HEK293 (cell line): Measurements from ENCODE around the gene MSMO1.

Source experiments
- CTCF ChIA-PET: fragments of 350-600 bp; formaldehyde crosslinking; extraction: SDS; loops from one replicate; lab custom pipeline; 2021; ENCODE audit warnings: antibody characterized with exemption; lab: Yijun Ruan, JAX
- POLR2A ChIA-PET: fragments of 300-600 bp; formaldehyde crosslinking; extraction: SDS; loops from one replicate; lab custom pipeline; 2020; ENCODE audit warnings: antibody characterized with exemption, inconsistent platforms; lab: Yijun Ruan, JAX
- H3K27ac ChIP-seq: fragments of 200-500 bp; sonication (Bioruptor generic); 2 replicates; pipeline ENCODE4 v1.5.1; 2014; ENCODE audit warnings: low read depth, low read length, control low read depth, inconsistent platforms; ENCODE audit errors: extremely low read depth
- H3K36me3 ChIP-seq, 2 experiments: fragments of 200-500 bp in 1 of 2; sonication (Bioruptor generic) in 1 of 2; 1 replicate in 1 of 2; 2 replicates in 1 of 2; pipeline ENCODE4 v1.5.1; 2014 to 2017; ENCODE audit warnings: inconsistent platforms in 2 of 2, low read length in 2 of 2; ENCODE audit not compliant: control insufficient read depth in 2 of 2, insufficient read depth in 1 of 2
- H3K4me1 ChIP-seq: fragments of 200-500 bp; sonication (Bioruptor generic); 2 replicates; pipeline ENCODE4 v1.5.1; 2014; ENCODE audit warnings: mild to moderate bottlenecking, low read length, inconsistent platforms; ENCODE audit not compliant: control insufficient read depth, insufficient read depth
- H3K4me3 ChIP-seq: 2 replicates; pipeline ENCODE4 v1.5.1; 2011; ENCODE audit warnings: low read depth, mild to moderate bottlenecking, control low read depth, low read length, moderate library complexity
- H3K9me3 ChIP-seq: fragments of 200-500 bp; sonication (Bioruptor generic); 2 replicates; pipeline ENCODE4 v1.5.1; 2014; ENCODE audit warnings: low read depth, low read length, inconsistent platforms; ENCODE audit not compliant: control insufficient read depth, insufficient read depth
- BCL11B ChIP-seq: fragments of 450-650 bp; formaldehyde crosslinking; IDR thresholded peaks from 2 replicates; pipeline ENCODE4 v1.5.1; 2016; ENCODE audit warnings: low read depth, missing biosample characterization, missing genetic modification characterization
- SP2 ChIP-seq: fragments of 450-650 bp; formaldehyde crosslinking; IDR thresholded peaks from 2 replicates; pipeline ENCODE4 v1.5.1; 2016; ENCODE audit warnings: missing biosample characterization, missing genetic modification characterization
- ZBTB20 ChIP-seq: fragments of 450-650 bp; formaldehyde crosslinking; IDR thresholded peaks from 2 replicates; pipeline ENCODE4 v1.5.1; 2016; ENCODE audit warnings: missing biosample characterization, missing genetic modification characterization
- ZNF175 ChIP-seq: fragments of 450-650 bp; formaldehyde crosslinking; IDR thresholded peaks from 2 replicates; pipeline ENCODE4 v1.5.1; 2016; ENCODE audit warnings: missing biosample characterization, missing genetic modification characterization
- ZNF223 ChIP-seq: fragments of 450-650 bp; formaldehyde crosslinking; IDR thresholded peaks from 2 replicates; pipeline ENCODE4 v1.5.1; 2016; ENCODE audit warnings: missing biosample characterization, missing genetic modification characterization
- ZNF311 ChIP-seq: fragments of 450-650 bp; formaldehyde crosslinking; IDR thresholded peaks from 2 replicates; pipeline ENCODE4 v1.5.1; 2017; ENCODE audit warnings: missing biosample characterization, missing genetic modification characterization, borderline replicate concordance
- ZNF433 ChIP-seq: fragments of 450-650 bp; formaldehyde crosslinking; IDR thresholded peaks from 2 replicates; pipeline ENCODE4 v1.5.1; 2016; ENCODE audit warnings: missing biosample characterization, missing genetic modification characterization, low read depth
- ZNF48 ChIP-seq: fragments of 450-650 bp; formaldehyde crosslinking; IDR thresholded peaks from 2 replicates; pipeline ENCODE4 v1.5.1; 2016; ENCODE audit warnings: missing biosample characterization, missing genetic modification characterization
- ZNF529 ChIP-seq: fragments of 450-650 bp; formaldehyde crosslinking; IDR thresholded peaks from 2 replicates; pipeline ENCODE4 v1.5.1; 2017; ENCODE audit warnings: missing genetic modification characterization, missing biosample characterization; ENCODE audit not compliant: insufficient replicate concordance
- ZNF544 ChIP-seq: fragments of 450-650 bp; formaldehyde crosslinking; IDR thresholded peaks from 2 replicates; pipeline ENCODE4 v1.5.0; 2017; ENCODE audit warnings: missing biosample characterization, missing genetic modification characterization
- ZNF626 ChIP-seq: fragments of 450-650 bp; sonication (Bioruptor Pico); formaldehyde crosslinking; IDR thresholded peaks from 2 replicates; pipeline ENCODE4 v1.5.1; 2018; ENCODE audit warnings: missing biosample characterization, missing genetic modification characterization, inconsistent platforms
- ZNF768 ChIP-seq: fragments of 450-650 bp; formaldehyde crosslinking; IDR thresholded peaks from 2 replicates; pipeline ENCODE4 v1.5.1; 2018; ENCODE audit warnings: missing biosample characterization, mild to moderate bottlenecking, missing genetic modification characterization
- ZNF843 ChIP-seq: fragments of 450-650 bp; formaldehyde crosslinking; IDR thresholded peaks from 2 replicates; pipeline ENCODE4 v1.5.1; 2016; ENCODE audit warnings: missing biosample characterization, missing genetic modification characterization
- TF ChIP-seq, protein P1 (sequence below): fragments of 450-650 bp; formaldehyde crosslinking; conservative IDR thresholded peaks from 2 replicates; pipeline ENCODE4 v1.5.1; 2016; ENCODE audit warnings: low read depth, missing biosample characterization, missing genetic modification characterization
- TF ChIP-seq, protein P2 (sequence below): fragments of 450-650 bp; IDR thresholded peaks from 2 replicates; pipeline ENCODE4 v1.5.1; 2018; ENCODE audit warnings: missing biosample characterization, mild to moderate bottlenecking, missing genetic modification characterization
- TF ChIP-seq, protein P3 (sequence below): fragments of 450-650 bp; formaldehyde crosslinking; IDR thresholded peaks from 2 replicates; pipeline ENCODE4 v1.5.1; 2016; ENCODE audit warnings: missing biosample characterization, missing genetic modification characterization
- TF ChIP-seq, protein P4 (sequence below): fragments of 450-650 bp; formaldehyde crosslinking; IDR thresholded peaks from 2 replicates; pipeline ENCODE4 v1.5.1; 2016; ENCODE audit warnings: missing biosample characterization, missing genetic modification characterization
- TF ChIP-seq, protein P5 (sequence below): fragments of 450-650 bp; formaldehyde crosslinking; IDR thresholded peaks from 2 replicates; pipeline ENCODE4 v1.5.1; 2016; ENCODE audit warnings: missing biosample characterization, missing genetic modification characterization, low read depth
- TF ChIP-seq, protein P6 (sequence below): fragments of 450-650 bp; formaldehyde crosslinking; IDR thresholded peaks from 2 replicates; pipeline ENCODE4 v1.5.1; 2017; ENCODE audit warnings: missing biosample characterization, missing genetic modification characterization

The MSMO1 gene

DNA sequence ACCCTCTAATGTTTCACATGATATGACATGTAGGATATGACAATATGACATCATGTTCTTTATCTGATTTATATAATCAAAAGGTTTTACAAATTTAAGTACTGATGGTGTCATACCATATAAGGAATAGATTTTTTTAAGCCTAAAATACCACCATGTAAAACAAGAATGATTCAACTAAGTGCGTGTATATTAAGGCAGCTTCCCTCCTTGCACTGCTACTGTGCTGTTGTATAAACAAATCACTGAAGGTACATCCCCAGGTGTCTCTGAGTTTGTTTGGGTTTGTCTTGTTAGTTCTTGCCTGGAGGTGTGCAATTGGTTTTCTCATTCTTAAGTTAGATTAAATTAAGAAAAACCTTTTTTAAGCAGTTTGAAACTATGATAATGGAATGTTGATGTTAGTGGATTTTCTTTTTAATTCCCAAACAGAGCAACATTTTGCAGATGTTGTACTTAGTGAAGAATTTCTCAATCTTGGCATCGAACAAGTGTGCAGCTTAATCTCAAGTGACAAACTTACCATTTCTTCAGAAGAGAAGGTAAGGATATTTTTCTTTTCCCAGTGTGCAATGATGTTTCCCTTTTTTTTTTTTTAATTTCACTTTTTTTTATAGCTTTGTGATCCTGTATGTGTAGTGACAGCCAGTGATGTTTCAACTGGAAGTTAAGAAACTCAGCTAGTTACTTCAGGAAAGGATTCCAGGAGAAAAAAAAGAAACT is 33.4 kb upstream of the MSMO1 start (continued):
- TF ChIP-seq, protein P1, sequence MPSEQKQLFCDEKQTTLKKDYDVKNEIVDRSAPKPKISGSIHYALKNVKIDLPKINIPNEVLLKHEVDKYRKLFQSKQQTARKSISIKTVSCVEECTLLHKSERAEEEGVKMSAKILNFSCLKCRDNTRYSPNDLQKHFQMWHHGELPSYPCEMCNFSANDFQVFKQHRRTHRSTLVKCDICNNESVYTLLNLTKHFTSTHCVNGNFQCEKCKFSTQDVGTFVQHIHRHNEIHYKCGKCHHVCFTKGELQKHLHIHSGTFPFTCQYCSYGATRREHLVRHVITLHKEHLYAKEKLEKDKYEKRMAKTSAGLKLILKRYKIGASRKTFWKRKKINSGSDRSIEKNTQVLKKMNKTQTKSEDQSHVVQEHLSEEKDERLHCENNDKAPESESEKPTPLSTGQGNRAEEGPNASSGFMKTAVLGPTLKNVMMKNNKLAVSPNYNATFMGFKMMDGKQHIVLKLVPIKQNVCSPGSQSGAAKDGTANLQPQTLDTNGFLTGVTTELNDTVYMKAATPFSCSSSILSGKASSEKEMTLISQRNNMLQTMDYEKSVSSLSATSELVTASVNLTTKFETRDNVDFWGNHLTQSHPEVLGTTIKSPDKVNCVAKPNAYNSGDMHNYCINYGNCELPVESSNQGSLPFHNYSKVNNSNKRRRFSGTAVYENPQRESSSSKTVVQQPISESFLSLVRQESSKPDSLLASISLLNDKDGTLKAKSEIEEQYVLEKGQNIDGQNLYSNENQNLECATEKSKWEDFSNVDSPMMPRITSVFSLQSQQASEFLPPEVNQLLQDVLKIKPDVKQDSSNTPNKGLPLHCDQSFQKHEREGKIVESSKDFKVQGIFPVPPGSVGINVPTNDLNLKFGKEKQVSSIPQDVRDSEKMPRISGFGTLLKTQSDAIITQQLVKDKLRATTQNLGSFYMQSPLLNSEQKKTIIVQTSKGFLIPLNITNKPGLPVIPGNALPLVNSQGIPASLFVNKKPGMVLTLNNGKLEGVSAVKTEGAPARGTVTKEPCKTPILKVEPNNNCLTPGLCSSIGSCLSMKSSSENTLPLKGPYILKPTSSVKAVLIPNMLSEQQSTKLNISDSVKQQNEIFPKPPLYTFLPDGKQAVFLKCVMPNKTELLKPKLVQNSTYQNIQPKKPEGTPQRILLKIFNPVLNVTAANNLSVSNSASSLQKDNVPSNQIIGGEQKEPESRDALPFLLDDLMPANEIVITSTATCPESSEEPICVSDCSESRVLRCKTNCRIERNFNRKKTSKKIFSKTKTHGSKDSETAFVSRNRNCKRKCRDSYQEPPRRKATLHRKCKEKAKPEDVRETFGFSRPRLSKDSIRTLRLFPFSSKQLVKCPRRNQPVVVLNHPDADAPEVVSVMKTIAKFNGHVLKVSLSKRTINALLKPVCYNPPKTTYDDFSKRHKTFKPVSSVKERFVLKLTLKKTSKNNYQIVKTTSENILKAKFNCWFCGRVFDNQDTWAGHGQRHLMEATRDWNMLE (tag by site-specific recombination) = no peak

DNA sequence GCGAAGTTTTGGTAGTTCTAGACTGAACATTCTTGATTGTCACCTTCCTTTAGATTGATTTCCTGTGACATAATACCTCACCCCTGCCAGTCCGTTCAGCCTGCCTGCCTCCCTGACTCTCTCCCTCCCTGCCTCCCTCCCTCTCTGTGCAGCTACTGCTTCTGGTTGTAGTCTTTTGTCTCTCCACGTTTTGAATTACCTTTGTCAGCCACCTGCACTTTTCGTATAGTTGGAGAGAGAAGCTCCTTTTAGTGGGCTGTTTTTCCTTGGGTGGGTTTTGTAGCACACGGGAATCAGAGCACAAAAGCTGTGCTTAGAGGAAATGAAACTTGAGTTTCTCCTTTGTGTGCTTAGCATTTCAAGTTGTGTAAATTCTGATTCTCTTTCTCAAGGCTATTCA is 32.6 kb upstream of the MSMO1 start:
- Histone ChIP-seq H3K4me3 (no peak overlapping the region), H3K36me3 (peaks cover 0 to 7% of the 10 kb centered on the region in 2 experiments; a peak in 2 of 3 replicates), H3K4me1 (no peaks in the 10 kb centered on the region), H3K27ac (no peak overlapping the region), H3K9me3 (no peaks in the 10 kb centered on the region)
- TF ChIP-seq ZNF311 (tag by site-specific recombination) = no peak
- no peak for TF ChIP-seq ZNF843 (tag by site-specific recombination)
- TF ChIP-seq ZNF433 (tag by site-specific recombination) = no peak
- TF ChIP-seq, protein P2, sequence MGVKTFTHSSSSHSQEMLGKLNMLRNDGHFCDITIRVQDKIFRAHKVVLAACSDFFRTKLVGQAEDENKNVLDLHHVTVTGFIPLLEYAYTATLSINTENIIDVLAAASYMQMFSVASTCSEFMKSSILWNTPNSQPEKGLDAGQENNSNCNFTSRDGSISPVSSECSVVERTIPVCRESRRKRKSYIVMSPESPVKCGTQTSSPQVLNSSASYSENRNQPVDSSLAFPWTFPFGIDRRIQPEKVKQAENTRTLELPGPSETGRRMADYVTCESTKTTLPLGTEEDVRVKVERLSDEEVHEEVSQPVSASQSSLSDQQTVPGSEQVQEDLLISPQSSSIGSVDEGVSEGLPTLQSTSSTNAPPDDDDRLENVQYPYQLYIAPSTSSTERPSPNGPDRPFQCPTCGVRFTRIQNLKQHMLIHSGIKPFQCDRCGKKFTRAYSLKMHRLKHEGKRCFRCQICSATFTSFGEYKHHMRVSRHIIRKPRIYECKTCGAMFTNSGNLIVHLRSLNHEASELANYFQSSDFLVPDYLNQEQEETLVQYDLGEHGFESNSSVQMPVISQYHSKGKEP (tag by site-specific recombination) = no peak
- TF ChIP-seq, protein P3, sequence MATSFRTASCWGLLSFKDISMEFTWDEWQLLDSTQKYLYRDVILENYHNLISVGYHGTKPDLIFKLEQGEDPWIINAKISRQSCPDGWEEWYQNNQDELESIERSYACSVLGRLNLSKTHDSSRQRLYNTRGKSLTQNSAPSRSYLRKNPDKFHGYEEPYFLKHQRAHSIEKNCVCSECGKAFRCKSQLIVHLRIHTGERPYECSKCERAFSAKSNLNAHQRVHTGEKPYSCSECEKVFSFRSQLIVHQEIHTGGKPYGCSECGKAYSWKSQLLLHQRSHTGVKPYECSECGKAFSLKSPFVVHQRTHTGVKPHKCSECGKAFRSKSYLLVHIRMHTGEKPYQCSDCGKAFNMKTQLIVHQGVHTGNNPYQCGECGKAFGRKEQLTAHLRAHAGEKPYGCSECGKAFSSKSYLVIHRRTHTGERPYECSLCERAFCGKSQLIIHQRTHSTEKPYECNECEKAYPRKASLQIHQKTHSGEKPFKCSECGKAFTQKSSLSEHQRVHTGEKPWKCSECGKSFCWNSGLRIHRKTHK = no peak
- ChIA-PET POLR2A (no interaction called here), CTCF (interaction anchor here (0.8 kb wide), 1 partner anchor 31 kb away, joined by 4 read pairs; no protein-coding TSS in a partner anchor)

DNA sequence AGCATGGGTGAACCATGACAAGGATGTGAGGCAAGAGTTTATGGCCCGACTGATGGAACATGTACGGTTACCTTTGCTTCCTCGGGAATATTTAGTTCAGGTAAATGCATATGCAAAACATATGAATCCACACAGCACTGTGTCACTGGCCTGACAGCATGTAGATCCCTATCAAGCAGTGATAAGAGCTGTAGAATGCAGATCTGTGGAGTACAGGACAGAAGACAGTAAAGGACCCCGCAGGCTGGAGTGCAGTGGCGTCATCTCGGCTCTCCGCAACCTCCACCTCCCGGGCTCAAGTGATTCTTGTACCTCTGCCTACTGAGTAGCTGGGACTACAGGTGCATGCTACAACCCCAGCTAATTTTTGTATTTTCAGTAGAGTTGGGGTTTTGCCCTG is 29.8 kb upstream of the MSMO1 start:
- Histone ChIP-seq H3K4me3 (no peak overlapping the region), H3K27ac (no peak overlapping the region), H3K36me3 (peaks cover 0 to 7% of the 10 kb centered on the region in 2 experiments; a peak in 2 of 3 replicates), H3K4me1 (no peaks in the 10 kb centered on the region), H3K9me3 (no peaks in the 10 kb centered on the region)
- CTCF ChIA-PET = no interaction called here
- POLR2A ChIA-PET = no interaction called here
- no peak for TF ChIP-seq ZNF223 (tag by site-specific recombination)
- TF ChIP-seq ZBTB20 (tag by site-specific recombination) = no peak
- no peak for TF ChIP-seq ZNF544
- TF ChIP-seq, protein P4, sequence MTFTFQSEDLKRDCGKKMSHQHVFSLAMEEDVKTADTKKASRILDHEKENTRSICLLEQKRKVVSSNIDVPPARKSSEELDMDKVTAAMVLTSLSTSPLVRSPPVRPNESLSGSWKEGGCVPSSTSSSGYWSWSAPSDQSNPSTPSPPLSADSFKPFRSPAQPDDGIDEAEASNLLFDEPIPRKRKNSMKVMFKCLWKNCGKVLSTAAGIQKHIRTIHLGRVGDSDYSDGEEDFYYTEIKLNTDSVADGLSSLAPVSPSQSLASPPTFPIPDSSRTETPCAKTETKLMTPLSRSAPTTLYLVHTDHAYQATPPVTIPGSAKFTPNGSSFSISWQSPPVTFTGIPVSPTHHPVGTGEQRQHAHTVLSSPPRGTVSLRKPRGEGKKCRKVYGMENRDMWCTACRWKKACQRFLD (tag by site-specific recombination) = no peak
- no peak for TF ChIP-seq ZNF768 (tag by site-specific recombination)
- TF ChIP-seq, protein P5, sequence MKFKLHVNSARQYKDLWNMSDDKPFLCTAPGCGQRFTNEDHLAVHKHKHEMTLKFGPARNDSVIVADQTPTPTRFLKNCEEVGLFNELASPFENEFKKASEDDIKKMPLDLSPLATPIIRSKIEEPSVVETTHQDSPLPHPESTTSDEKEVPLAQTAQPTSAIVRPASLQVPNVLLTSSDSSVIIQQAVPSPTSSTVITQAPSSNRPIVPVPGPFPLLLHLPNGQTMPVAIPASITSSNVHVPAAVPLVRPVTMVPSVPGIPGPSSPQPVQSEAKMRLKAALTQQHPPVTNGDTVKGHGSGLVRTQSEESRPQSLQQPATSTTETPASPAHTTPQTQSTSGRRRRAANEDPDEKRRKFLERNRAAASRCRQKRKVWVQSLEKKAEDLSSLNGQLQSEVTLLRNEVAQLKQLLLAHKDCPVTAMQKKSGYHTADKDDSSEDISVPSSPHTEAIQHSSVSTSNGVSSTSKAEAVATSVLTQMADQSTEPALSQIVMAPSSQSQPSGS (tag by site-specific recombination) = no peak
- no peak for TF ChIP-seq ZNF48 (tag by site-specific recombination)
- TF ChIP-seq BCL11B (tag by site-specific recombination) = no peak
- TF ChIP-seq SP2 (tag by site-specific recombination) = no peak
- no peak for TF ChIP-seq ZNF529 (tag by site-specific recombination)
- TF ChIP-seq, protein P6, sequence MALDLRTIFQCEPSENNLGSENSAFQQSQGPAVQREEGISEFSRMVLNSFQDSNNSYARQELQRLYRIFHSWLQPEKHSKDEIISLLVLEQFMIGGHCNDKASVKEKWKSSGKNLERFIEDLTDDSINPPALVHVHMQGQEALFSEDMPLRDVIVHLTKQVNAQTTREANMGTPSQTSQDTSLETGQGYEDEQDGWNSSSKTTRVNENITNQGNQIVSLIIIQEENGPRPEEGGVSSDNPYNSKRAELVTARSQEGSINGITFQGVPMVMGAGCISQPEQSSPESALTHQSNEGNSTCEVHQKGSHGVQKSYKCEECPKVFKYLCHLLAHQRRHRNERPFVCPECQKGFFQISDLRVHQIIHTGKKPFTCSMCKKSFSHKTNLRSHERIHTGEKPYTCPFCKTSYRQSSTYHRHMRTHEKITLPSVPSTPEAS (tag by site-specific recombination) = no peak
- TF ChIP-seq ZNF175 (tag by site-specific recombination) = no peak
- no peak for TF ChIP-seq ZNF626 (tag by site-specific recombination)
